Ovary (tissue), 3 donors: ENCODE results near the gene KCNJ10.

Experiments used
- CTCF ChIP-seq, 3 donors: fragments of 450-650 bp in 2 of 3; fragments of 200-600 bp in 1 of 3; IDR thresholded peaks; one replicate each; pipeline versions ENCODE4 v1.5.1 to v1.8.0; 2016 to 2022; ENCODE audit warnings: antibody characterized with exemption in 3 of 3, mild to moderate bottlenecking in 1 of 3
- POLR2A ChIP-seq: fragments of 450-650 bp; IDR thresholded peaks from one replicate; pipeline ENCODE4 v1.6.1; 2017; ENCODE audit warnings: antibody characterized with exemption, mild to moderate bottlenecking, moderate library complexity
- donor health status: DM: no; HTN: no; CAD: no.

GRCh38 chr1:160077486-160077885, 7.5 kb upstream of the KCNJ10 start:
- TF ChIP-seq POLR2A: no peak
- TF ChIP-seq CTCF (IDR thresholded peaks at IDR 0.05): no peak
